Measurements from ENCODE around the gene ANKRD23.

- TF ChIP-seq HDGF (IDR thresholded peaks at IDR 0.05; ENCODE audit: borderline replicate concordance) (no peak), ARNT (IDR thresholded peaks at IDR 0.05) (no peak), SUZ12 (IDR thresholded peaks at IDR 0.05) (no peak)
Observed at GRCh38 chr2:96877631-96878092, 33.8 kb upstream of the ANKRD23 start.

Data from HEK293T (cell line).